ENCODE data around the gene TMEM25.

GRCh38 chr11:118560806-118561205 lies 29.8 kb downstream of the TMEM25 start:
- no peak for TF ChIP-seq EZH2 (IDR thresholded peaks at IDR 0.05; ENCODE audit: borderline replicate concordance, low read depth, low read length, poor library complexity, severe bottlenecking)
- no peak for TF ChIP-seq CTCF (conservative IDR thresholded peaks at IDR 0.05; ENCODE audit: low read depth, low read length)
